Ascending aorta (tissue), 2 donors: Measurements from ENCODE around the gene TSPYL2. TPM values are rescaled to one million over a fixed set of nuclear protein-coding genes. Genes with fewer than 3 reads are reported as not detected.

Source experiments
- DNase-seq, 2 donors: peaks; one replicate each; pipeline ENCODE4 v3.0.0-alpha.2; 2019; ENCODE audit warnings: low spot score in 2 of 2
- H3K27ac ChIP-seq, 2 donors: fragments of 200-600 bp; sonication (generic); one replicate each; pipeline ENCODE4 v1.5.1; 2016 to 2017; ENCODE audit warnings: mild to moderate bottlenecking in 1 of 2
- H3K27me3 ChIP-seq: fragments of 200-600 bp; sonication (generic); one replicate; pipeline ENCODE4 v1.5.1; 2017
- H3K36me3 ChIP-seq, 2 donors: fragments of 200-600 bp; sonication (generic); one replicate each; pipeline ENCODE4 v1.5.1; 2016
- H3K4me1 ChIP-seq, 2 donors: fragments of 200-600 bp; sonication (generic); one replicate each; pipeline ENCODE4 v1.5.1; 2016 to 2017; ENCODE audit warnings: mild to moderate bottlenecking in 1 of 2
- H3K4me3 ChIP-seq, 2 donors: fragments of 200-600 bp; sonication (generic); one replicate each; pipeline ENCODE4 v1.5.1; 2016 to 2017; ENCODE audit warnings: mild to moderate bottlenecking in 1 of 2
- H3K9me3 ChIP-seq, 2 donors: fragments of 200-600 bp; sonication (generic); one replicate each; pipeline ENCODE4 v1.5.1; 2016
- CTCF ChIP-seq, 3 experiments: fragments of 200-600 bp in 2 of 3; fragments of 450-650 bp in 1 of 3; sonication (generic) in 2 of 3; IDR thresholded peaks; one replicate each; pipeline ENCODE4 v1.5.1; 2016 to 2019; ENCODE audit warnings: antibody characterized with exemption in 3 of 3, mild to moderate bottlenecking in 1 of 3, moderate library complexity in 1 of 3
- intact Hi-C: fragments of 100-400 bp; cut with DNase I; formaldehyde crosslinking; loops from one replicate; pipeline ENCODE4 v1.15.1; 2023
- total RNA-seq: library from RNA; depleted of rRNA; stranded (reverse); fragments of >200 nt; gene quantifications from one replicate; pipeline ENCODE4 v1.1.0, GENCODE V29; 2016

Gene TSPYL2
- total RNA-seq, 1 donor from 2014 or later: 42.3 TPM

GRCh38 chrX:53048169-53049126 lies 33.7 kb upstream of the TSPYL2 start, which contains the start of gene GPR173:
TSS of gene GPR173 (plus strand) at chrX:53048789. CDS start at chrX:53076622, 27,833 bp downstream.
- no peaks in the 10 kb centered on the region for H3K27me3 ChIP-seq
- H3K4me3 ChIP-seq: peak within 1 kb of the TSS; percentile 53 to 69
- no peak for TF ChIP-seq CTCF (IDR thresholded peaks at IDR 0.05)
- peak within 1 kb of the TSS; percentile 50 to 55 for H3K27ac ChIP-seq
- no peaks in the 10 kb centered on the region for H3K4me1 ChIP-seq
- no peaks in the 10 kb centered on the region for H3K36me3 ChIP-seq
- DNase-seq: peak in 1 of 2 donors; percentile 75
- intact Hi-C loops: no loop called here
- H3K9me3 ChIP-seq: no peaks in the 10 kb centered on the region

GRCh38 chrX:53049127-53049517 lies 33.0 kb upstream of the TSPYL2 start:
- Histone ChIP-seq H3K4me1 (no peaks in the 10 kb centered on the region), H3K36me3 (no peaks in the 10 kb centered on the region), H3K4me3 (peak overlapping the region; percentile 53 to 69), H3K27ac (peak overlapping the region; percentile 50 to 55), H3K9me3 (no peaks in the 10 kb centered on the region), H3K27me3 (no peaks in the 10 kb centered on the region)
- DNase-seq: no peak
- no peak for TF ChIP-seq CTCF (IDR thresholded peaks at IDR 0.05)
- intact Hi-C loops: no loop called here

- Histone ChIP-seq H3K4me1 (no peaks in the 10 kb centered on the region), H3K4me3 (peak overlapping the region in 1 of 2 donors; percentile 69), H3K27ac (no peak overlapping the region), H3K27me3 (no peaks in the 10 kb centered on the region), H3K9me3 (no peaks in the 10 kb centered on the region), H3K36me3 (no peaks in the 10 kb centered on the region)
- no peak for DNase-seq
- TF ChIP-seq CTCF (IDR thresholded peaks at IDR 0.05): no peak
- intact Hi-C loops: no loop called here
Observed at GRCh38 chrX:53050841-53051240, 31.3 kb upstream of the TSPYL2 start.

- no peaks in the 10 kb centered on the region for H3K27me3 ChIP-seq
- DNase-seq: no peak
- H3K4me3 ChIP-seq: no peak overlapping the region
- H3K27ac ChIP-seq: no peak overlapping the region
- no peaks in the 10 kb centered on the region for H3K4me1 ChIP-seq
- H3K36me3 ChIP-seq: no peaks in the 10 kb centered on the region
- intact Hi-C loops: no loop called here
- no peak for TF ChIP-seq CTCF (IDR thresholded peaks at IDR 0.05)
- H3K9me3 ChIP-seq: no peaks in the 10 kb centered on the region
Observed at GRCh38 chrX:53055244-53055849, 26.8 kb upstream of the TSPYL2 start.

- Histone ChIP-seq H3K4me1 (no peaks in the 10 kb centered on the region), H3K27ac (no peak overlapping the region), H3K27me3 (no peaks in the 10 kb centered on the region), H3K4me3 (no peak overlapping the region), H3K9me3 (no peaks in the 10 kb centered on the region), H3K36me3 (no peaks in the 10 kb centered on the region)
- no peak for DNase-seq
- no peak for TF ChIP-seq CTCF (IDR thresholded peaks at IDR 0.05)
- intact Hi-C loops: no loop called here
Observed at GRCh38 chrX:53056292-53056691, 25.9 kb upstream of the TSPYL2 start.
